GM21515 (cell line): ENCODE measurements around the gene HPS5.
A peak's percentile ranks its signal among the peaks of the same experiment; 100 is the strongest.
"Not testable (repeated sequence)": the region's sequence is repeated elsewhere in the genome, so short reads cannot be mapped to it uniquely, and the experiment has no call there.

Experiments used
- ATAC-seq: cut with Tn5 transposase; IDR thresholded peaks from one replicate; pipeline ENCODE4 v1.9.1; 2021; ENCODE audit not compliant: unreplicated experiment

Gene HPS5

DNA sequence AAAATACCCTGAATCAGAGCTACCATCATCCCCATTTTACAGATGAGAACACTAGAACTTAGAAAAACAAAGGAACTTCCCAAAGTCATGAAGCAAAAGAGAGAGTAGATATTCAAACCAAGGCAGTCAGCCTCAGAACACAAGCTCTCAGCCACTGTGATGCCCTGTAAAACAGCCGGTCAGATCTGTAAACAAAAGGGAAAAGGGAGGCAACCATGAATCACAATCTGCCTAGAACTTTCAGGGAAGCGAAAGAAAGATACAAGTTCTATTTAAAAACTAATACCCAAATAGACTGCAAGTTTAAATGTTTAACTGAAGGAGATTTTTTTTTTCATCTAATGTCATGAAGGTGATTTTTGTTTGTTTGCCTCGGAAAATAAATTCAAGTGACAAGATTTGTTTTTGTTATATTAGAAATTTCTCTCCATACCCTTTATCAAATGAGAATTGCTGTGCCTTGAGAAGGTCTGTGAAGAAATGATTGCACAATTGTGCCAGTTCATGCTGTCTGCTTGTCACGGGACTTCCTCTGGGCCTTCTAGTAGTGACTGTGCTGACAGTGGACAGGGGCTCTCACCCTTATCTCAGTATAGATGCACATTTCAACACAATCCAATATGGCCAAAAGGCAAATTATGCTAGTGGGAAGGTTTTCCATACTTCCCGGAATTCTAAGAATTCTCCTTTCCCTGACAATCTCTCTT lies 44.2 kb downstream of the HPS5 start:
- ATAC-seq, result no peak

DNA sequence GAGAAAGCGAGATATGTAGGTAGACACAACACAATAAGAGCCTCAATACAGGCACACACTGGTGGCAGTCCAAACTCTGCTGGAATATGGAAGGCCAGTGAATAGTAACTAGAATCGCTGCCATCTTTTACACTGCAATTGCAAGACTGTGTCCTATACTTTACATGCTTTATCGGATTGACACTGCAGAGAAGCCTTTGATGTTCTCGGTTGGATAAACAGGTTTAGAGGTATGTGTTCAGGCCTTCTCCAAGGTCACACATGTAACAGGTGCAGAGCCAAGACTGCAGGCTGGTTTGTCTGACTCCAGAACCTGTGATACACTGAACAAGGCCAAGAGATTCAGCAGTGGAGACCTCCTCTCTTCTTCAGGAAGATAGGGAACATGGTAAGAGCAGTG lies 50.7 kb downstream of the HPS5 start:
- no peak for ATAC-seq

DNA sequence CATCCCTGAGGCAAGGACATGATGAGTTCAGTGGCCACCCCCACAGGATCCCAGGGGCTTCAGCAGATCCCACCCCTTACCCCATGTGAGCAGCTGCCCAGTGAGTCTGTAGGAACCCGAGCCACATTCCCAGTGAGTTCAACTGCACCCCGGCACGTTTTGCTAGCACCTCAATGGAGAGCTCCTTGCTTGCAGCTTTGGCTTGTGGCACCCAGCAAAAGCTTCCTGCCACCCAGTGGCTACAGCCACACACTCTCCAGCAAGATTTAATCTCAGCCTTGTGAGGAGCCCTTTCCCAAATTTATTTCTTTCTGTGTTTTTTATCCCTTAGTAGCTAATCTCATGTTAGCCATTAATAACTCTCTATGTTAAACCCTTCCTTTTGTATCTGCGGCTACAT lies 51.8 kb downstream of the HPS5 start:
- no peak for ATAC-seq

DNA sequence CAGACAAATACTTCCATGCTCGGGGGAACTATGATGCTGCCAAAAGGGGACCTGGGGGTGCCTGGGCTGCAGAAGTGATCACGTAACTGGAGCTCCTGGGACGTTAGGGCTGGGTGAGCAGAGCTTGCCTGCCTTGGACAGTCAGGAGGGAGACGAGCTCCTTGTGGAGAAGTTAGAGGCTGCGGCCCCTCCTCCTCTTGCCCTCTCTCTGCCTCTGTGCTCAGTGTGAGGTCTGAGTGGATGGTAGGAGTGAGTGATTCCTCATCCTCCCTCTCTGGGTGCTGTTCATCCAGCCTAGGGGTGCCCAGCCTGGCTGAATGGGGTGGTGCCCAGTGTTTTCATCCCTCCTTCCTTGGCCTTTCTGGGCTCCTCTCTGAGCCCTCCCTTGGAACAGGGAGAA lies 52.7 kb downstream of the HPS5 start:
- not testable (repeated sequence) for ATAC-seq

DNA sequence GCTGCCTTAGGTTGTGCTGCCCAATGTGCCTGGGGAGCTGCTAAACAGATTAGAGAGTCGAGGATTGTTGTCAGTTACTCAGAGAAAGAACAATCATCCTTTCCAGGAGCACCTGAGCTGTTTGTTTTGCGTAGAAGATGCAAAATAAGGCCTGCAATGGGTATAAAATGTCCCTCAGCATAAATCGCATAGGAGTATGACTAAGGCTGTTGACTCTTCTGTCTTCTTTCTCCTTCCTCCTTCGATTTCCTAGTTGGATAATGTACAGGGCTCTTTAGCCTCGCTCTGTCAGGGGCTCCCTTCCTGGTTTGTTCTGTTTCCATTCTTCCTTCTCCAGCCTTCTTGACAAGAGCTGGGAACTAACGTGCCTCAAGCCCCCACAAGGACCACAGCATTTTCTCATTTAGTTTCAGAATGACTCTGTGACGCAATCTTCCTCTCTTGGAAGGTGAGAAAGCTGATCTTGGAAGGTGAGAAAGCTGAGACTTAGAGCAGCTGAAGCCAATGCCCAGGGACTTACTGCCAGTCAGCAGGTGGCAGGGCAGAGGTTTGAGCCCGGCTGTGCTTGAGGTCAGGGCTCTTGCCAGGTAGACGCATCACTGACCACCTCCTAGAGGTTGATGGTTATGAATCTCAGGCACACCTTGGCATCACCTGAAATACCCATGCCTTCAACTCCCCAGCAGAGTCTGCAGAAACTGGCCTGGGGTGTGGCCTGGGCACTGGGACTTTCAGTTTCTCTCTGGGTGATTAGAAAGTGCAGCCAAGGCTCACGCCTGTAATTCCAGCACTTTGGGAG lies 54.4 kb downstream of the HPS5 start:
- ATAC-seq, result peak; percentile 37

DNA sequence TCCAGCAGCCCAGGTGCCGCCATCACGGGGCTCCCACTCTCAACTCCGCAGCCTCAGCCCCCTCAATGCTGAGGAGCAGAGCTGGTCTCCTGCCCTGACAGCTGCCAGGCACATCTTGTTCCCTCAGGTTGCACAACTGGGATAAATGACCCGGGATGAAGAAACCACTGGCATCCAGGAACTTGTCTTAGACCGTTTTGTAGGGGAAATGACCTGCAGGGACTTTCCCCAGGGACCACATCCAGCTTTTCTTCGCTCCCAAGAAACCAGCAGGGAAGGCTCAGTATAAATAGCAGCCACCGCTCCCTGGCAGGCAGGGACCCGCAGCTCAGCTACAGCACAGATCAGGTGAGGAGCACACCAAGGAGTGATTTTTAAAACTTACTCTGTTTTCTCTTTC lies 56.0 kb downstream of the HPS5 start, which contains the start of gene SAA1:
Gene SAA1, plus strand, starts transcription at position 316 of the 400 bp plus-strand sequence. CDS start 624 bp downstream, outside the sequence.
- ATAC-seq, result no peak

DNA sequence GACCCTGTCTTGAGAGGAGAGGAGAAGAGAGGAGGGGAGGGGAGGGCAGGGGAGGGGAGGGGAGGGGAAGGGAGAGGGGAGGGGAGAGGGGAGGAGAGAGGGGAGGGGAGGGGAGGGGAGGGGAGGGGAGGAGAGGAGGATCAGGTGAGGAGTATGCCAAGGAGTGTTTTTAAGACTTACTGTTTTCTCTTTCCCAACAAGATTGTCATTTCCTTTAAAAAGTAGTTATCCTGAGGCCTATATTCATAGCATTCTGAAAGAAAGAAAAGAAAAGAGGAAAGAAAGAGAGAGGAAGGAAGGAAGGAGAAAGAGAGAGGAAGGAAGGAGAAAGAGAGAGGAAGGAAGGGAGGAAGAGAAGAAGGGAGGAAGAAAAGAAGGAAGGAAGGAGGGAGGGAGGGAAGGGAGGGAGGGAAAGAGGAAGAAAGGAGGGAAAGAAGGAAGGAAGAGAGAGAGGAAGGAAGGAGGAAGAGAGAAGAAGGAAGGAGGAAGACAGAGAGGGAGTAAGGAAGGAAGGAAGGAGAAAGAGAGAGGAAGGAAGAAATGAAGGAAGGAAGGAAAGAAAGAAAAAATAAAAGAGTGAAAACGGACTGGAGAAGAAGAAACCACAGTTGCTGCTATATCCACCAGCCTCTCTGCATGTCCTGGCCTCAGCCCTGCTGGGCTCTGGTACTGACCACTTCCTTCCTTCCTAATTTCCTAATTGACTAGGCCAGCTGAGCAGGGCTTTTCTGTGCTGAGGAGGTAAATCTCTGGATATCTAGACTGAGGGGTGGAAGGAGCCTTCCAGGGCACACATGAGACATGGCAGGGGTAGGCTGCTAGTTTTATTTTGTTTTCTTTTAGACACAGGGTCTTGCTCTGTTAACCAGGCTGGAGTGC lies 57.0 kb downstream of the HPS5 start:
- ATAC-seq, result no peak

DNA sequence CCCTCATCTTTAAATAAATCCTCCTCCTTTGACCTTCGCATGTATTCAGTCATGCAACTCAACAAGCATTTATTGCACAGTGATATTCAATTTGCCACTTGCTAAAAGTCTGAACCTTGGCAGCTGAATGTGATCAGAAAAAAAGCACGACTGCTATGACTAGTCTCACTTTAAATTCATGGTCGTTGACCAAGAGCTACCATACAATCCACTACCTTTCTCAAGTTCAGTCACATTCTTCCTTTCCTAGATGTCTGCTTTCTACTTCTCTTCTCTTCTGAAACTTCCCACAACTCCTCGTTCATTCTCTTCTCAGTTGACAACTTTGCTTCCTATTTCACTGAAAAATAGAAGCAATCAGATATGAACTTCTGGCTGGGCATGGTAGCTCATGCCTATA lies 57.9 kb downstream of the HPS5 start:
- ATAC-seq, result no peak

DNA sequence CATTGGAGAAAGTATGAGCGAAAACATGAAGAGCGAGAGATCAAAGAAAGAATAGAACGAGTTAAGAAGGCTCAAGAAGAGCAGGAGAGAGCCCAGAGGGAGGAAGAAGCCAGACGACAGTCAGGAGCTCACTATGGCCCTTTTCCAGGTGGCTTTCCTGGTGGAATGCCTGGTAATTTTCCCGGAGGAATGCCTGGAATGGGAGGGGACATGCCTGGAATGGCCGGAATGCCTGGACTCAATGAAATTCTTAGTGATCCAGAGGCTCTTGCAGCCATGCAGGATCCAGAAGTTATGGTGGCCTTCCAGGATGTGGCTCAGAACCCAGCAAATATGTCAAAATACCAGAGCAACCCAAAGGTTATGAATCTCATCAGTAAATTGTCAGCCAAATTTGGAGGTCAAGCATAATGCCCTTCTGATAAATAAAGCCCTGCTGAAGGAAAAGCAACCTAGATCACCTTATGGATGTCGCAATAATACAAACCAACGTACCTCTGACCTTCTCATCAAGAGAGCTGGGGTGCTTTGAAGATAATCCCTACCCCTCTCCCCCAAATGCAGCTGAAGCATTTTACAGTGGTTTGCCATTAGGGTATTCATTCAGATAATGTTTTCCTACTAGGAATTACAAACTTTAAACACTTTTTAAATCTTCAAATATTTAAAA lies 59.1 kb downstream of the HPS5 start:
- not testable (repeated sequence) for ATAC-seq

DNA sequence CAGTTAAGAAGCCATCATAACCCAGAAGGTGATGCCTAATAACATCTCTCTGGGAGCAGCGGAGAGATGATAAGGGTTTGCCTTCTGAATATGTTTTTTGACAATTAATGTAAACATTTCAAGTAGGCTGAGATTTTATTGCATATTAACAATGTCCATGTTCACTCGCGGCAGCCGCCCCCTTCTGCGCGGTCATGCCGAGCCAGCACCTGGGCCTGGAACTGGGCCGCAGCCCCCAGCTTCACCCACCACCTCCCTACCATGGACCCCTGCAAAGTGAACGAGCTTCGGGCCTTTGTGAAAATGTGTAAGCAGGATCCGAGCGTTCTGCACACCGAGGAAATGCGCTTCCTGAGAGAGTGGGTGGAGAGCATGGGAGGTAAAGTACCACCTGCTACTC lies 60.2 kb downstream of the HPS5 start:
- ATAC-seq, result no peak

DNA sequence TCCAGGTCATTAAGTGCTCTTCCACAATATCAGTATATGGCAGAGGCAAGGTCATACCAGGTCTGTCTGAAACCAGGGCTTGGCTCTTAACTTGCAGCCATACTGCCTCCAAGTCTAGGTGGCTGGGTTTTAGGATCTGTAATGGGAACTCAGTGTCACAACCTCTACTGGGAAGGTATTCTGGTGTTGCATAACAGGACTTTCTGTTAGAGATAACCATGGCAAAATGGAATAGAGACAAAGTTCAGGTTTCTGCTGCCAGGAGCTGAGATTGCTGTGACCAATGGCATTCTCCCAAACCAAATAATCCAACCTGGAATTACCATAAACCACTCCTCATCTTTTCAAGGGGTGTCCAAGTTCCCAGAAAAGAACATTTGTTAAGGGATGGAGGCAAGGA lies 62.7 kb downstream of the HPS5 start:
- no peak for ATAC-seq

DNA sequence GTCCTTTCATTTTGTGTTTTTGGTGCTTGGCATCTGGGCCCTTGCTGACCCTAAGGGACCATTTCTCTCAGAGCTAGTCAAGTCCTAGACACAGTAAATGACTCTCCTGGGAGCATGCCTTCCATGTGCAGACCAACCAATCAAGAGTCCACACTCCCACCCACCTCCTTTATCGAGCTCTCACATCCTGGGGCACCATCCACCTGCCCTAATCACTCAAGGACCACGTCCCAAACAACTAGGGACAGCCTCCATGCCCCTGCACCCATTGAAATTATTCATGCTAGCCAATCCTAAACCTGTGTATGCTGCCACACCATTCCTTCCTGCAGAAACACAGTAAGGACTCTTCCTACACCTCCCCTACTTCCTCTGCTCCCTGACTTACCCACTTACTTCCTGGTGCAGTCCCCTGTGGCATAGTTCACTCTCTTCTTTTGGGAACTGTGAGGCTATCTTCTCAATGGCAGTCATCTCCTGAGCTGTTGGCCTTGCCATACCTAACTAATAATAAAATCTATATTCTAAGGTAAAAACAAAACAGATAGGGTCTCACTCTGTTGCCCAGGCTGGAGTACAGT lies 67.1 kb downstream of the HPS5 start:
- no peak for ATAC-seq

DNA sequence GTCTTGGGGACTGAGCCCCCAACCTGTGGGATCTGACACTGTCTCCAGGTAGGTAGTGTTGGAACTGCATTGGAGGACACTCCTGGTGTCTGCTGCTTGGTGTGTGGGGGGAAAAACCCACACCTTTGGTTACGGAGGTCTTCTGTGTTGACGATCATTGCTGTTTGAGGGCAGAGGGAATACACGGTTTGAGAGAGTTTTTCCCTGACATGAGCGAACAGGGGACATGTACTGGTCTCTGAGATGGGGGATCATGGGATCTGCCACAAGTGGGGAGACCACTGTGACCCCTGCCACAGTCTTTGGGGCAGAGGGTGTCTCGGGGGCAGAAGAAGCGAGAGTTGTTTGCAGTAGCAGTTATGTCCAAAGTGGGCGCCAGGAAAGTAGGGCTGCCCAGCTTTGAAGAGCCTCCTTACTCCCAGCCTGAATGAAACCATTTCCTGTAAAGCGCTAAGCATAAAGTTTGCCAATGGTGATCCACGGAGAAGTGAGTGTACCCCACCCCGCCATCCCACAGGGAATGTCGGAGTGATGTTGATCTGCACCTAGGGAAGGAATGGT lies 68.1 kb downstream of the HPS5 start:
- no peak for ATAC-seq

DNA sequence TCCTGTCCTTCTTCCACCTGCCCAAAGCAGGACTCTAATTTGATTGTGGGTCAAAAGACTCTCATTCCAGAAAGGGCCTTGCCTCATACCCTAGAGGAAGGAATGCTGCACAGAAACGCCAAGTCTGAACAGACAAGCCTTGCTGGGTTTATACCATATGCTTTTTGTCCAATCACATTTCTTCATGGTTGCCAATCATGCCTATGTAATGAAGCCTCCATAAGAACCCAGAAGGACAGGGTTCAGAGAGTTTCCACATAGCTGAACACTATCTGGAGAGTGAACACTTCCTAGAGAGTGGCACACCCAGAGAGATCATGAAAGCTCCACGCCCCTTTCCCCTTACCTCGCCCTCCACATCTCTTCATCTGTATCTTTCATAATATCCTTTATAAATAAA lies 68.7 kb downstream of the HPS5 start:
- ATAC-seq, result no peak

DNA sequence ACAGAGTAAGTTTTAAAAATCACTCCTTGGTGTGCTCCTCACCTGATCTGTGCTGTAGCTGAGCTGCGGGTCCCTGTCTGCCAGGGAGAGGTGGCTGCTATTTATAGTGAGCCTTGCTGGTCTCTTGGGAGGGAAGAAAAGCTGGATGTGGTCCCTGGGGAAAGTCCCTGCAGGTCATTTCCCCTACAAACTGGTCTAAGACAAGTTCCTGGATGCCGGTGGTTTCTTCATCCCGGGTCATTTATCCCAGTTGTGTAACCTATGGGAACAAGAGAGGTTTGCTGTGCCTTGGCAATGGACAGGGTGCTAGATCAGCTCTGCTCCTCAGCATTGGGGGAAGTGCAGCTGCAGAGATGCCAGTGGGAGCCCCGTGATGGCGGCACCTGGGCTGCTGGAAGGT lies 73.4 kb downstream of the HPS5 start, which contains the start of gene SAA2:
Gene SAA2, minus strand, starts transcription at position 108 of the 400 bp plus-strand sequence. CDS start 657 bp downstream, outside the sequence.
- no peak for ATAC-seq

DNA sequence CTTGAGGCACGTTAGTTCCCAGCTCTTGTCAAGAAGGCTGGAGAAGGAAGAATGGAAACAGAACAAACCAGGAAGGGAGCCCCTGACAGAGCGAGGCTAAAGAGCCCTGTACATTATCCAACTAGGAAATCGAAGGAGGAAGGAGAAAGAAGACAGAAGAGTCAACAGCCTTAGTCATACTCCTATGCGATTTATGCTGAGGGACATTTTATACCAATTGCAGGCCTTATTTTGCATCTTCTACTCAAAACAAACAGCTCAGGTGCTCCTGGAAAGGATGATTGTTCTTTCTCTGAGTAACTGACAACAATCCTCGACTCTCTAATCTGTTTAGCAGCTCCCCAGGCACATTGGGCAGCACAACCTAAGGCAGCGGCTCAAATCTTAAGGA lies 74.8 kb downstream of the HPS5 start:
- peak; percentile 18 for ATAC-seq

DNA sequence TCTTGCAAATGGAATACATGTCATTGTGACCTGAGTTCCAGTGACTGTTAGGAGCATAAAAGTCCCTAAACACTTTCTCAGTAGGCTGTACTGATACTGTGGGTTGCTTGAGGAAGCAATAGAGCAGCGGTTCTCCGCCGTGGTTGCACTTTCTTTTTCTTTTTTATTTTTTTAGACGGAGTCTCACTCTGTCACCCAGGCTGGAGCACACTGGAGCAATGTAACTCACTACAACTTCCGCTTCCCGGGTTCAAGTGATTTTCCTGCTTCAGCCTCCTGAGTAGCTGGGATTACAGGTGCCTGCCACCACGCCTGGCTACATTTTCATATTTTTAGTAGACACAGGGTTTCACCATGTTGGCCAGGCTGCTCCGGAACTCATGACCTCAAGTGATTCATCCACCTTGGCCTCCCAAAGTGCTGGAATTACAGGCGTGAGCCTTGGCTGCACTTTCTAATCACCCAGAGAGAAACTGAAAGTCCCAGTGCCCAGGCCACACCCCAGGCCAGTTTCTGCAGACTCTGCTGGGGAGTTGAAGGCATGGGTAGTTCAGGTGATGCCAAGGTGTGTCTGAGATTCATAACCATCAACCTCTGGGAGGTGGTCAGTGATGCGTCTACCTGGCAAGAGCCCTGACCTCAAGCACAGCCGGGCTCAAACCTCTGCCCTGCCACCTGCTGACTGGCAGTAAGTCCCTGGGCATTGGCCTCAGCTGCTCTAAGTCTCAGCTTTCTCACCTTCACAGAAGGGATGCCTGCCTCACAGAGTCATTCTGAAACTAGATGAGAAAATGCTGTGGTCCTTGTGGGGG lies 75.4 kb downstream of the HPS5 start:
- peak; percentile 76 for ATAC-seq

DNA sequence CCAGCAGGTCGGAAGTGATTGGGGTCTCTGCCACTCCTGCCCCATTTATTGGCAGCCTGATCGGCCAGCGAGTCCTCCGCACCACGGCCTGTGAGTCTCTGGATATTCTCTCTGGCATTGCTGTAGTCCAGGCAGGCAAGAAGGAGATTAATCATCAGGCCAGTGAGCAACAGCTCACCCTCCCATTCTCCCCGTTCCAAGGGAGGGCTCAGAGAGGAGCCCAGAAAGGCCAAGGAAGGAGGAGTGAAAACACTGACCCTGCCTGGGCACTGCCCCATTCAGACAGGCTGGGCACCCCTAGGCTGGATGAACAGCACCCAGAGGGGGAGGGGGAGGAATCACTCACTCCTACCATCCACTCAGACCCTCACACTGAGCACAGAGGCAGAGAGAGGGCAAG lies 76.5 kb downstream of the HPS5 start:
- ATAC-seq, result no peak

DNA sequence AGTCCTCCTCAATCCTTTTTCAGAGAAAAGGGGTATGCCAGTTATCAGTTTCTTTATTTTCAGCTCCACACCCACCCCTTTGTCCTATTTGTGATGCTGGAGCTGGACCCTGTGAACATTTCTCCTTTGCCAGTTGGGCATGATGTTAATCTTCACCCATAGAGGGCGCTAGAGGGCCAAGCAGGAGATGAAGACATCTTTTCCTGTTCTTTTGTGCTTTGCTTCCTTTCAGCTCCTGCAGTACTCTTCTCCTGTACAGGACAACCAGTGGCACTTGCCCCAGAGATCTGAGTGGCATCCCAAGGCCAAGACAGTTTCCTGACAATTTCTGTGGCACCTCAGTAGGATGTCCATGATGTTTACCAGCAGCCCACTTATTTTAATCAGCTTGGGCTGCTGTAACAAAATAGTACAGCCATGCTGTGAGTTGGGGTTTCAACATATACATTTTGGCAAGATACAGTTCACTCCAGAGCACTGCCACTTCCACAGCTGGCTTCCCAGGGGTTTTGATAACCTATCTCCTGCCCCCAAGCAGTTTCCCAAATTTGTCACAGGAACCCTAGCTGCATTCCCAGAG lies 78.1 kb downstream of the HPS5 start:
- ATAC-seq, result no peak
